ENCODE results near the gene TSEN54. TPM values are rescaled to one million over a fixed set of nuclear protein-coding genes. Genes with fewer than 3 reads are reported as not detected.

Gene TSEN54
- total RNA-seq (2022; extraction: Qiagen RNA extraction; ENCODE audit: low read depth): 30.7 to 45.6 TPM (median 42.3 TPM) in 5 replicates

DNA sequence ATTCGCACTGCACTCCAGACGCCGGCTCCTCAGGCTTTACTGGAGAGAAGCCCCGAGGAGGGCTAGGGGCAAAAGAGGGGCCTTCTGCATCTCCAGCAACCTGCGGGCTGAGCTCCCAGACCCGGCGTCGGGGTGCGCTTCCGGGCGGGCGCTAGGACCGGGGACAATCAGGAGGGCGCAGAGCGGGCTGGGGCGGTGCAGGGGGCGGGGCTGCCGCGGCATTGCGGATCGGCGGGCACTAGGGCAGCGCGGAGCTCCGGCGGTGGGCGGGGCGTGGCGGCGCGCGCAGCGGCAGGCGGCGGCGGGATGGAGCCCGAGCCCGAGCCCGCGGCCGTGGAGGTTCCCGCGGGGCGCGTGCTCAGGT is at the start of gene TSEN54:
Gene TSEN54 (plus strand): TSS at position 274 of the 364 bp plus-strand sequence. CDS start 33 bp downstream, at position 307.

GRCh38 chr17:75515496-75516254 is 653 bp upstream of the TSEN54 start, which contains the start of gene CASKIN2:
Gene CASKIN2 (minus strand): TSS chr17:75515537. CDS start chr17:75513804, 1,733 bp downstream.

DNA sequence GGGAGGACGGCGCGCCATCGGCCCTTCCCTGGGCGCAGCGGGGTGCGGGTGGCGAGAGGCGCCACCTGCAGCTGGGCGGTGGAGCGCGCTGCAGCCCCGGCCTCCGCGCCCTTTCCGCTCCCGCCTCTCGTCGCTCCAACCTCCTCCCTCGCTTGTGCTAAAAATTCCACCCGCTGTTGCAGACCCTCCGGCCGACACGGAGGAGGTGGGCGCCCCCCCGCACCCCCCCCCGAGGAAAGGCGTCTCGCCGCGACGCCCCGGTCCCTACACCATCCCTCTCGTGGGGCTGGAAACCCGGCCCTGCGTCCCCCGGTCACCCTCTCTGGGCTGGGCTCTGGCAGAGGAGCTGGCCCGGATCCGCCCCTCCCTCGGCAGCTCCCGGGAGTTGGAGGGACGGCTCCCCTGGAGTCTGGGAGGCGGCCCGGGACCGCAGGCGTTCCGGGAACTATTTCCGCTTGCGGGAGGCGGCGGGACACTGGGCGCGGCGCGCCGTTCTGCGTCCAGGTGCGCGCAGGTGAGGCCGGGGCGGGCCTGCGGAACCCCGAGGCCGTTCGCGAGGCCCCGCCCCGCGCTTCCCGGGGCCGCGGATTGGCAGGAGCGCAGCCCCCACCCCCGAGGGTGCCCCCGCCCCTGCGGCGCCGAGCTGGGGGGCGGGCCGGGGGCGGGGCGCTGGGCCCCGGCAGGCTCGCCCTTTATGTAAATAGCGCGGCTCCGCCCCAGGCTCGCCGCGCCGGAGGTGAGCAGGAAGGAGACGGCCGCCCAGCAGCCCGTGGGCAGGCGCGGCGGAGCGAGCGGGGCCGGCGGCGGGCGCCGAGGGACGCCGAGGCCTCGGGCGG is 8.9 kb downstream of the TSEN54 start, which contains the start of gene LLGL2:
Gene LLGL2 (plus strand): TSS at position 728 of the 836 bp plus-strand sequence. CDS start 17,730 bp downstream, outside the sequence.

Other genes with a start within 250 kb of the TSEN54 start
- gene MIF4GD, start 245.3 kb upstream of the TSEN54 start, total RNA-seq (2022; extraction: Qiagen RNA extraction; ENCODE audit: low read depth): 31.2 to 36.9 TPM (median 34.7 TPM) in 5 replicates
- 16.2 to 19.6 TPM (median 18.6 TPM) in 5 replicates for gene SLC25A19, start 227.1 kb upstream of the TSEN54 start, total RNA-seq (2022; extraction: Qiagen RNA extraction; ENCODE audit: low read depth)
- 87.9 to 114 TPM (median 99.8 TPM) in 5 replicates for gene GRB2, start 110.8 kb upstream of the TSEN54 start, total RNA-seq (2022; extraction: Qiagen RNA extraction; ENCODE audit: low read depth)
- gene TMEM94, start 59.9 kb upstream of the TSEN54 start, total RNA-seq (2022; extraction: Qiagen RNA extraction; ENCODE audit: low read depth): 38.2 to 53.1 TPM (median 46.0 TPM) in 5 replicates
- 7.2 to 13.6 TPM (median 11.7 TPM) in 5 replicates for gene CASKIN2, start 991 bp upstream of the TSEN54 start, total RNA-seq (2022; extraction: Qiagen RNA extraction; ENCODE audit: low read depth)
- gene LLGL2, start 9.2 kb downstream of the TSEN54 start, total RNA-seq (2022; extraction: Qiagen RNA extraction; ENCODE audit: low read depth): 19.9 to 32.7 TPM (median 28.7 TPM) in 5 replicates
- 38.8 to 59.9 TPM (median 49.7 TPM) in 5 replicates for gene MYO15B, start 71.3 kb downstream of the TSEN54 start, total RNA-seq (2022; extraction: Qiagen RNA extraction; ENCODE audit: low read depth)
- gene SMIM5, start 116.9 kb downstream of the TSEN54 start, total RNA-seq (2022; extraction: Qiagen RNA extraction; ENCODE audit: low read depth): 0.54 to 1.1 TPM (median 0.86 TPM) in 5 replicates
- gene RECQL5, start 150.6 kb downstream of the TSEN54 start, total RNA-seq (2022; extraction: Qiagen RNA extraction; ENCODE audit: low read depth): 21.9 to 29.3 TPM (median 29.2 TPM) in 5 replicates
- 113 to 128 TPM (median 120 TPM) in 5 replicates for gene SAP30BP, start 150.8 kb downstream of the TSEN54 start, total RNA-seq (2022; extraction: Qiagen RNA extraction; ENCODE audit: low read depth)
- gene ITGB4, start 204.9 kb downstream of the TSEN54 start, total RNA-seq (2022; extraction: Qiagen RNA extraction; ENCODE audit: low read depth): 74.8 to 94.7 TPM (median 80.4 TPM) in 5 replicates
- 56.7 to 84.6 TPM (median 80.2 TPM) in 5 replicates for gene GALK1, start 248.7 kb downstream of the TSEN54 start, total RNA-seq (2022; extraction: Qiagen RNA extraction; ENCODE audit: low read depth)

Data from A549 treated with GW870086 at 1 μM for 4 hours (cell line).